GM12878 (cell line): ENCODE results near the gene DNASE1L1. TPM values are rescaled to one million over a fixed set of nuclear protein-coding genes. Genes with fewer than 3 reads are reported as not detected.

Experiments
- ATAC-seq: fragments of 200-7000 bp; cut with Tn5 transposase; 3 replicates; pipeline ENCODE4 v1.9.1; 2020; ENCODE audit warnings: mild to moderate bottlenecking, moderate library complexity
- BruUV-seq: library from RNA; stranded (reverse); fragments of 400-500 nt; replicated peaks from 2 replicates; lab custom pipeline; 2021; lab: Mats Ljungman, UMichigan
- CTCF ChIA-PET: fragments of 300-600 bp; sonication (Branson Sonifier 250); formaldehyde crosslinking; extraction: SDS; loops from one replicate; lab custom pipeline; 2021; ENCODE audit warnings: inconsistent platforms; lab: Yijun Ruan, JAX
- POLR2A ChIA-PET: fragments of 350-600 bp; formaldehyde crosslinking; extraction: SDS; loops from one replicate; lab custom pipeline; 2021; ENCODE audit warnings: inconsistent platforms; lab: Charles Lee
- RAD21 ChIA-PET: fragments of 300-600 bp; sonication (Branson Sonifier 250); formaldehyde crosslinking; loops from one replicate; lab custom pipeline; 2023; ENCODE audit warnings: antibody characterized with exemption; ENCODE audit not compliant: unreplicated experiment; lab: Charles Lee
- SMC1A ChIA-PET: fragments of 300-600 bp; sonication (Branson Sonifier 250); formaldehyde crosslinking; loops from one replicate; lab custom pipeline; 2023; ENCODE audit not compliant: unreplicated experiment, uncharacterized antibody; lab: Charles Lee
- DNase-seq: peaks from one replicate; pipeline ENCODE4 v3.0.0-alpha.2; 2011; ENCODE audit warnings: low read depth, low spot score
- FAIRE-seq: peaks from 3 replicates; lab custom pipeline; 2011; peaks lifted over from hg19 to GRCh38; lab: Jason Lieb, UNC
- H2AFZ ChIP-seq: 2 replicates; pipeline ENCODE4 v1.6.0; 2011; ENCODE audit warnings: low read depth, low read length, control low read depth; ENCODE audit not compliant: control insufficient read depth
- H3K27ac ChIP-seq: 2 replicates; pipeline ENCODE4 v1.5.1; 2011; ENCODE audit warnings: control low read depth; ENCODE audit not compliant: control insufficient read depth, insufficient read depth
- H3K27me3 ChIP-seq, 2 experiments: replicated peaks in 1 of 2; 2 replicates each; pipeline versions ENCODE4 v1.6.0 to v1.6.1; 2011; ENCODE audit warnings: low read length in 1 of 2; ENCODE audit not compliant: control insufficient read depth in 2 of 2, insufficient read depth in 2 of 2
- H3K36me3 ChIP-seq, 2 experiments: 2 replicates each; pipeline ENCODE4 v1.5.1; 2011; ENCODE audit warnings: low read length in 1 of 2; ENCODE audit not compliant: control insufficient read depth in 2 of 2, insufficient read depth in 2 of 2
- H3K4me1 ChIP-seq: 2 replicates; pipeline ENCODE4 v1.6.1; 2011; ENCODE audit warnings: mild to moderate bottlenecking, low read length, moderate library complexity, mixed read lengths; ENCODE audit not compliant: control insufficient read depth, insufficient read depth
- H3K4me2 ChIP-seq: 2 replicates; pipeline ENCODE4 v1.6.0; 2011; ENCODE audit warnings: control low read depth; ENCODE audit not compliant: control insufficient read depth, insufficient read depth
- H3K4me3 ChIP-seq: fragments of 200-600 bp; sonication (generic); 2 replicates; pipeline ENCODE4 v1.5.1; 2016
- H3K79me2 ChIP-seq: 2 replicates; pipeline ENCODE4 v1.6.0; 2011; ENCODE audit warnings: low read length; ENCODE audit not compliant: control insufficient read depth, insufficient read depth
- H3K9ac ChIP-seq: 2 replicates; pipeline ENCODE4 v1.8.0; 2011; ENCODE audit warnings: low read length, control low read depth, mixed read lengths; ENCODE audit not compliant: control insufficient read depth, insufficient read depth
- H3K9me3 ChIP-seq: replicated peaks from 3 replicates; pipeline ENCODE4 v1.5.1; 2011; ENCODE audit warnings: mild to moderate bottlenecking, low read length; ENCODE audit not compliant: control insufficient read depth, insufficient read depth
- H4K20me1 ChIP-seq: 2 replicates; pipeline ENCODE4 v1.6.0; 2011; ENCODE audit not compliant: control insufficient read depth, insufficient read depth
- HDAC2 ChIP-seq: fragments of 200-600 bp; sonication (generic); IDR thresholded peaks from 2 replicates; pipeline ENCODE4 v1.6.1; 2017
- IKZF2 ChIP-seq, 2 experiments: fragments of 450-650 bp; IDR thresholded peaks; 2 replicates each; pipeline ENCODE4 v1.6.1; 2017; ENCODE audit warnings: mild to moderate bottlenecking in 2 of 2, moderate library complexity in 2 of 2
- NR2F1 ChIP-seq: fragments of 450-650 bp; conservative IDR thresholded peaks from 2 replicates; pipeline ENCODE4 v1.6.1; 2017; ENCODE audit warnings: mild to moderate bottlenecking
- RB1 ChIP-seq: fragments of 450-650 bp; formaldehyde crosslinking; IDR thresholded peaks from 2 replicates; pipeline ENCODE4 v1.6.1; 2017; ENCODE audit warnings: mild to moderate bottlenecking, borderline replicate concordance
- ZNF687 ChIP-seq: fragments of 450-650 bp; IDR thresholded peaks from 2 replicates; pipeline ENCODE4 v1.6.1; 2017; ENCODE audit warnings: mild to moderate bottlenecking, moderate library complexity
- WGBS: methylation state at CpG from one replicate; pipeline ENCODE4 v1.1.6; 2016; ENCODE audit warnings: low lambda C conversion rate; ENCODE audit not compliant: insufficient replicate concordance, insufficient coverage; ENCODE audit errors: missing lambda C conversion rate; 5-methylcytosine and 5-hydroxymethylcytosine counted together
- in situ Hi-C: fragments of 300-500 bp; cut with MboI; formaldehyde crosslinking; loops from 9 replicates; pipeline ENCODE4 v1.14.3; 2018; ENCODE audit warnings: mixed read lengths
- intact Hi-C: fragments of 100-400 bp; cut with micrococcal nuclease; formaldehyde crosslinking; loops from one replicate; pipeline ENCODE4 v1.14.2; 2022; ENCODE audit not compliant: unreplicated experiment
- polyA plus RNA-seq, 11 experiments: library from polyadenylated mRNA; depleted of rRNA in 4 of 11; unstranded in 6 of 11; stranded (reverse) in 5 of 11; fragments of >200 nt; fragmentation: Nextera tagmentation in 4 of 11; fragmentation: Illumina TruSeq in 1 of 11; extraction: Ambion mirVana in 4 of 11; extraction: Trizol in 1 of 11; gene quantifications; 1 replicate in 1 of 11; 2 replicates in 10 of 11; pipeline versions ENCODE4 v1.2.1 to v1.2.3, GENCODE V29; 2011 to 2016; ENCODE audit warnings: inconsistent platforms in 2 of 11, missing spikeins in 2 of 11, low read depth in 1 of 11
- total RNA-seq, 4 experiments: library from RNA; depleted of rRNA in 3 of 4; stranded (reverse); fragments of >200 nt in 3 of 4; fragmentation: Illumina TruSeq in 1 of 4; extraction: Trizol in 1 of 4; gene quantifications; 2 replicates each; pipeline versions ENCODE4 v1.2.1 to v1.2.3, GENCODE V29; 2013 to 2021

The DNASE1L1 gene
- total and polyA plus RNA-seq, 10 of the 15 experiments (the other 5 are each of a cell fraction or from before 2014, with no cell fraction given) = 0.60 to 22.7 (median 6.8) TPM

GRCh38 chrX:154381271-154381670 is 27.8 kb downstream of the DNASE1L1 start:
- ChIA-PET POLR2A (no interaction called here), SMC1A (interaction anchor here (2.6 kb wide), 1 partner anchor 8 kb away, joined by 10 read pairs; no protein-coding TSS in a partner anchor), CTCF (interaction anchor here (2.9 kb wide), 1 partner anchor 8 kb away, joined by 17 read pairs; the partner anchor contains the start of gene FLNA), RAD21 (interaction anchor here (1.1 kb wide), 1 partner anchor 8 kb away, joined by 3 read pairs; no protein-coding TSS in a partner anchor)
- intact Hi-C loops = no loop called here
- no peak for DNase-seq
- Histone ChIP-seq H3K4me1 (no peaks in the 10 kb centered on the region; the same call in 1 of the 2 replicates), H4K20me1 (no peaks in the 10 kb centered on the region), H3K4me3 (no peak overlapping the region), H2AFZ (no peak overlapping the region), H3K36me3 (no peaks in the 10 kb centered on the region; a peak in 1 of 4 replicates), H3K9me3 (no peaks in the 10 kb centered on the region; the same call in 2 of the 3 replicates), H3K27me3 (no peaks in the 10 kb centered on the region), H3K79me2 (peaks cover 15% of the 10 kb centered on the region), H3K27ac (no peak overlapping the region), H3K9ac (no peak overlapping the region), H3K4me2 (no peak overlapping the region)
- no TSS peak for BruUV-seq
- in situ Hi-C loops = no loop called here
- 44% methylated on average over 6 of the region's 6 CpGs for WGBS
- no peak for ATAC-seq
- TF ChIP-seq NR2F1 (no peak), IKZF2 (IDR thresholded peaks at IDR 0.05) (no peak), RB1 (no peak), HDAC2 (no peak), ZNF687 (no peak)
- no peak for FAIRE-seq
